IPS-15b (cell line): ENCODE measurements around the gene PAX9.

Experiments used
- H3K27me3 ChIP-seq: one replicate; pipeline ENCODE4 v1.6.1; 2013; ENCODE audit warnings: low read length; ENCODE audit not compliant: control insufficient read depth, insufficient read depth
- H3K36me3 ChIP-seq: one replicate; pipeline ENCODE4 v1.6.1; 2013; ENCODE audit warnings: low read length; ENCODE audit not compliant: control insufficient read depth, insufficient read depth
- H3K4me1 ChIP-seq: one replicate; pipeline ENCODE4 v1.6.1; 2013; ENCODE audit warnings: mild to moderate bottlenecking, low read length; ENCODE audit not compliant: control insufficient read depth, insufficient read depth
- H3K4me3 ChIP-seq: one replicate; pipeline ENCODE4 v1.5.1; 2013; ENCODE audit warnings: low read depth, low read length
- H3K9ac ChIP-seq: one replicate; pipeline ENCODE4 v1.6.1; 2013; ENCODE audit warnings: low read depth, mild to moderate bottlenecking, low read length
- H3K9me3 ChIP-seq: one replicate; pipeline ENCODE4 v1.6.1; 2013; ENCODE audit warnings: mild to moderate bottlenecking, low read length; ENCODE audit not compliant: control insufficient read depth, insufficient read depth

The PAX9 gene

GRCh38 chr14:36720657-36721056 is 59.0 kb downstream of the PAX9 start:
- Histone ChIP-seq H3K4me1 (peaks cover 5% of the 10 kb centered on the region), H3K9ac (no peak overlapping the region)

GRCh38 chr14:36721877-36722276 is 60.2 kb downstream of the PAX9 start:
- Histone ChIP-seq H3K4me3 (no peak overlapping the region), H3K4me1 (peaks cover 5% of the 10 kb centered on the region), H3K36me3 (no peaks in the 10 kb centered on the region), H3K27me3 (no peaks in the 10 kb centered on the region), H3K9ac (no peak overlapping the region), H3K9me3 (no peaks in the 10 kb centered on the region)

More at GRCh38 chr14:36720657-36721056, 59.0 kb downstream of the PAX9 start:
- Histone ChIP-seq H3K4me3 (no peak overlapping the region), H3K9me3 (no peaks in the 10 kb centered on the region), H3K36me3 (no peaks in the 10 kb centered on the region), H3K27me3 (no peaks in the 10 kb centered on the region)

GRCh38 chr14:36723530-36723929 is 61.9 kb downstream of the PAX9 start:
- H3K4me1 ChIP-seq = no peaks in the 10 kb centered on the region
- H3K36me3 ChIP-seq = no peaks in the 10 kb centered on the region
- no peak overlapping the region for H3K9ac ChIP-seq
- H3K27me3 ChIP-seq = no peaks in the 10 kb centered on the region
- no peak overlapping the region for H3K4me3 ChIP-seq
- H3K9me3 ChIP-seq = no peaks in the 10 kb centered on the region

- Histone ChIP-seq H3K4me1 (no peaks in the 10 kb centered on the region), H3K4me3 (no peak overlapping the region), H3K27me3 (no peaks in the 10 kb centered on the region), H3K9ac (no peak overlapping the region), H3K9me3 (no peaks in the 10 kb centered on the region), H3K36me3 (no peaks in the 10 kb centered on the region)
Observed at GRCh38 chr14:36724162-36724561, 62.5 kb downstream of the PAX9 start.

GRCh38 chr14:36726128-36726527 is 64.5 kb downstream of the PAX9 start:
- no peak overlapping the region for H3K9ac ChIP-seq
- no peaks in the 10 kb centered on the region for H3K27me3 ChIP-seq
- H3K9me3 ChIP-seq = no peaks in the 10 kb centered on the region
- H3K4me1 ChIP-seq = no peaks in the 10 kb centered on the region
- H3K36me3 ChIP-seq = no peaks in the 10 kb centered on the region
- no peak overlapping the region for H3K4me3 ChIP-seq
